Stimulated activated naive B cell treated with anti-CD40 and anti-IgM and Interleukin-4, amounts not matched to agents 10 μg/mL and 1 μg/mL and 100 μg/mL, for 72 hours (primary cell): ENCODE data around the gene LARGE2.

Experiments used
- ATAC-seq, 2 donors: fragments of 150-1000 bp; cut with Tn5 transposase; replicated peaks; 2 replicates each; pipeline ENCODE4 v1.10.0; 2021; ENCODE audit warnings: moderate library complexity in 1 of 2
- DNase-seq: peaks from one replicate; pipeline ENCODE4 v3.0.0; 2021
- H3K27ac Mint-ChIP-seq: one replicate; pipeline ENCODE4 v1.8.0; 2022; ENCODE audit warnings: mild to moderate bottlenecking, mixed read lengths
- H3K27me3 Mint-ChIP-seq, 2 donors: one replicate each; pipeline ENCODE4 v1.8.0; 2022; ENCODE audit warnings: mixed read lengths in 2 of 2
- H3K36me3 Mint-ChIP-seq, 2 donors: one replicate each; pipeline ENCODE4 v1.8.0; 2022; ENCODE audit warnings: mixed read lengths in 2 of 2, mild to moderate bottlenecking in 1 of 2
- H3K4me1 Mint-ChIP-seq, 2 donors: one replicate each; pipeline ENCODE4 v1.8.0; 2022; ENCODE audit warnings: mixed read lengths in 2 of 2, mild to moderate bottlenecking in 1 of 2
- H3K4me3 Mint-ChIP-seq, 2 donors: one replicate each; pipeline ENCODE4 v1.8.0; 2022; ENCODE audit warnings: mild to moderate bottlenecking in 2 of 2, mixed read lengths in 2 of 2, moderate library complexity in 1 of 2
- H3K9me3 Mint-ChIP-seq, 2 donors: one replicate each; pipeline ENCODE4 v1.8.0; 2022; ENCODE audit warnings: mixed read lengths in 2 of 2, mild to moderate bottlenecking in 1 of 2

The LARGE2 gene

DNA sequence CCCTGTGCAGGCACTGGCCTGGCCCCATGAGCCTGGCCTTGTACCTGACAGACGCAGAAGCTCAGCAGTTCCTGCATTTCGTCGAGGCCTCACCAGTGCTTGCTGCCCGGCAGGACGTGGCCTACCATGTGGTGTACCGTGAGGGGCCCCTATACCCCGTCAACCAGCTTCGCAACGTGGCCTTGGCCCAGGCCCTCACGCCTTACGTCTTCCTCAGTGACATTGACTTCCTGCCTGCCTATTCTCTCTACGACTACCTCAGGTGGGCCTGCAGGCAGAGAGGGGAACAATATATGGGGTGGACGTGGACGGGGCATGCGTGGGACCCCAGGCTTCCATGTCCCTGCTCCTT lies 4.9 kb downstream of the LARGE2 start:
- DNase-seq (no peak), ATAC-seq (no peak)
- peak overlapping the region; percentile 70 for H3K27ac Mint-ChIP-seq
- H3K9me3 Mint-ChIP-seq: no peaks in the 10 kb centered on the region
- peaks cover 39 to 50% of the 10 kb centered on the region in 2 donors for H3K36me3 Mint-ChIP-seq
- H3K4me3 Mint-ChIP-seq: peak overlapping the region; percentile 3 to 31
- no peaks in the 10 kb centered on the region for H3K27me3 Mint-ChIP-seq
- H3K4me1 Mint-ChIP-seq: peaks cover 70 to 82% of the 10 kb centered on the region in 2 donors

DNA sequence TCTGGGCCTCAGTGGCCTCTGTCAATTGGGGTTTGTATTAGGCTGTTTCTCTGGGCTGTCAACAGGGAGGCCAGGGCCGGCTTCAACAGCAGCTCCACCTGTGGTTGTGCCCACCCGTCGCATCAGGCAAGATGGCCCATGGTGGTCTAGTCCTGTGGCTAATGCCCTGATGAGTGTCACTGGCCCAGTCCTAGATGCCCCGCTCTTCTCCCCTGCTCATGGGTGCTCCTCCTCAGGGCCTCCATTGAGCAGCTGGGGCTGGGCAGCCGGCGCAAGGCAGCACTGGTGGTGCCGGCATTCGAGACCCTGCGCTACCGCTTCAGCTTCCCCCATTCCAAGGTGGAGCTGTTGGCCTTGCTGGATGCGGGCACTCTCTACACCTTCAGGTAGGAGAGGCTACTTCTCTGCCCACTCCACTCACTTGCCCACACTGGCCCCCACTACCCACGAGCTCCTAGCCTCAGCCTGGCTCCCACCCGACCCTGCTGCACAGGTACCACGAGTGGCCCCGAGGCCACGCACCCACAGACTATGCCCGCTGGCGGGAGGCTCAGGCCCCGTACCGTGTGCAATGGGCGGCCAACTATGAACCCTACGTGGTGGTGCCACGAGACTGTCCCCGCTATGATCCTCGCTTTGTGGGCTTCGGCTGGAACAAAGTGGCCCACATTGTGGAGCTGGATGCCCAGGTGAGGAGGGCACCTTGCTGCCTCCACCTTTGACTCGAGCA lies 5.4 kb downstream of the LARGE2 start:
- Mint-ChIP-seq H3K4me1 (peaks cover 71 to 84% of the 10 kb centered on the region in 2 donors), H3K9me3 (no peaks in the 10 kb centered on the region), H3K27me3 (no peaks in the 10 kb centered on the region), H3K36me3 (peaks cover 41 to 56% of the 10 kb centered on the region in 2 donors), H3K4me3 (peak overlapping the region; percentile 3 to 36), H3K27ac (peak overlapping the region; percentile 70)
- DNase-seq: no peak
- ATAC-seq: no peak

DNA sequence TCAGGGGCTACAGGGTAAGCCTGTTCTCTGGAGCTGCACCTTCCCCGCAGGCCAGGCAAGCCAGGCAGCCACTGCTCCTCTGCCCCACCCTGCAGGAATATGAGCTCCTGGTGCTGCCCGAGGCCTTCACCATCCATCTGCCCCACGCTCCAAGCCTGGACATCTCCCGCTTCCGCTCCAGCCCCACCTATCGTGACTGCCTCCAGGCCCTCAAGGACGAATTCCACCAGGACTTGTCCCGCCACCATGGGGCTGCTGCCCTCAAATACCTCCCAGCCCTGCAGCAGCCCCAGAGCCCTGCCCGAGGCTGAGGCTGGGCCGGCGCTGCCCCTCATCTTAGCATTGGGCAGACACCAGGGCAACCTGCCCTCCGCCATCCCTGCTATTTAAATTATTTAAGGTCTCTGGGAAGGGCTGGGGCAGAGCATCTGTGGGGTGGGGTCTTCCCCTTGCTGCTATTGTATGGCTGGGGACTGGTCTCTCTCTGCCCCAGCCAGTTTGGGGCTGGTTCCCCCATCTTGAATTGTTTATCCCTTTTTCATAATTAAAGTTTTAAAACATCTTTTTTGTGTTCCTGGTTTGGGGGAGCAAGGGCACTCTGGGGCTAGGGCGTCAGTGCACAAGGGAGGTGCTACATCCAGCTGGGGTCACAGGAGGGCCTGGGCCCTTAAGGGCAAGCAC lies 6.2 kb downstream of the LARGE2 start:
- Mint-ChIP-seq H3K27me3 (no peaks in the 10 kb centered on the region), H3K9me3 (no peaks in the 10 kb centered on the region), H3K27ac (peak overlapping the region; percentile 69), H3K36me3 (peaks cover 47 to 61% of the 10 kb centered on the region in 2 donors), H3K4me3 (peak overlapping the region; percentile 17 to 36), H3K4me1 (peaks cover 75 to 85% of the 10 kb centered on the region in 2 donors)
- no peak for ATAC-seq
- no peak for DNase-seq

DNA sequence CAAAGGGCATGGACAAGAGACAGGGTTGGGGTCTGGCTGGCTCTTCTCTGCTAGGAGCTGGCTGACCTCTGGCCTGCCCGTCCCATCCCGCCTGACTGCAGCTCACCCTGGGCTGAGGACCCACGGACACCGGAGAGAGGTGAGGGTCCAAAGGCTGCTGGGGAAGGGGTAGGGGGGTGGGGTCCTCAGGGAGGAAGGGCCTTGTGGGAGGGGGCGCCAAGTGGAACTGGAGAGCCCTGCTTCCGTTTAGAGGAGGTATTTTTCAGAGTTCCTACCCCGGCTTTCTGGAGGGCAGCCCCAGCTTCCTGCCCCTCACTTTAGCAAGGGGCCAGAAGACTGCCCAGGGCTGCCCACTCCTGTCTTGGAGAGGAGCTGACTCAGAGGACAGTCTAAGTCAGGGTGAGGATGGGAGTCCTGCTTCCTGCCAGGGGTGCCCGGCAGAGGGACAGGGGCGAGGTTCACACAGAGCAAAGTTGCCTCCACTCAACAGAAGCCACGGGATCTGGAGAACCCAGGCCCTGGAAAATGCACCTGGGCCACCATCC lies 7.1 kb downstream of the LARGE2 start:
- peaks cover 47 to 63% of the 10 kb centered on the region in 2 donors for H3K36me3 Mint-ChIP-seq
- H3K27ac Mint-ChIP-seq: peak overlapping the region; percentile 96
- H3K9me3 Mint-ChIP-seq: no peaks in the 10 kb centered on the region
- peaks cover 76 to 85% of the 10 kb centered on the region in 2 donors for H3K4me1 Mint-ChIP-seq
- peak; percentile 3 to 5 for ATAC-seq
- H3K27me3 Mint-ChIP-seq: no peaks in the 10 kb centered on the region
- peak overlapping the region; percentile 93 to 96 for H3K4me3 Mint-ChIP-seq
- DNase-seq: no peak

DNA sequence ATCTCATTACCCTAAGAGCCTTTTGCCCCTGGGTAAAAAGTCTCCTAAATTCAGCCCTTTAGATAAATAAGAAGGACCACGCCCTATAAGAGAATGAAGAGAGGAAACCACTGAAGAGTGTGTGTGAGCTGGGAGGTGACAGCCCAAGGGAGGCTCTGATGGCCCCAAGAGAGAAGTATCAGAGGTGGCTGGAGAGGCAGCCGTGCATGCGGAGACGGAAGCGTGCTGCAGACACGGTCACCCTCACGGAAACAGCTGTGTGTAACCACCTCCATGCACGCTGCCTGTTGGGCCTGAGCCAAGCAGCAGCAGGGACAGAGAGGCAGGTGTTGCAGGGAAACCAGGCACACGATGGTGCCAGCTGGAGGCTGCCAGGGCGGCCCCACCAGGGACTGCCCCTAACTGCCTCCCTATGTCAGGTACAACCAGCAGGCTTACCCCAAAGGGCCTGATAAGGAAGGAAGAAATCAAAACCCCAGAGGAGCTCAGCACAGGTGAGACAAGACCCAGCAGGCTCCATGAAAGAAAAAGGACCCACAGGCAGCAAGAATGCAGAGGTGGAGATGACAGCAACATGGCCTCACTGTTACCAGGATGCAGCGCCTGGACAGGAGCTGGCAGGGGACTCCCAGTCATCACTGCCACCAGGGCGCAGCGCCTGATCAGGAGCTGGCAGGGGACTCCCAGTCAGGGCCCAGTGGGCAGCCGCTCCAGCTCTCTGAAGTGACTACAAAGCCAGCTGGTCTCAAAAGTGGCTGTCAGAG lies 7.8 kb downstream of the LARGE2 start:
- Mint-ChIP-seq H3K4me1 (peaks cover 80 to 86% of the 10 kb centered on the region in 2 donors), H3K9me3 (no peaks in the 10 kb centered on the region), H3K27ac (peak overlapping the region; percentile 96), H3K36me3 (peaks cover 46 to 68% of the 10 kb centered on the region in 2 donors), H3K27me3 (no peaks in the 10 kb centered on the region), H3K4me3 (peak overlapping the region; percentile 93 to 96)
- peak; percentile 95 for DNase-seq
- peak; percentile 85 for ATAC-seq

DNA sequence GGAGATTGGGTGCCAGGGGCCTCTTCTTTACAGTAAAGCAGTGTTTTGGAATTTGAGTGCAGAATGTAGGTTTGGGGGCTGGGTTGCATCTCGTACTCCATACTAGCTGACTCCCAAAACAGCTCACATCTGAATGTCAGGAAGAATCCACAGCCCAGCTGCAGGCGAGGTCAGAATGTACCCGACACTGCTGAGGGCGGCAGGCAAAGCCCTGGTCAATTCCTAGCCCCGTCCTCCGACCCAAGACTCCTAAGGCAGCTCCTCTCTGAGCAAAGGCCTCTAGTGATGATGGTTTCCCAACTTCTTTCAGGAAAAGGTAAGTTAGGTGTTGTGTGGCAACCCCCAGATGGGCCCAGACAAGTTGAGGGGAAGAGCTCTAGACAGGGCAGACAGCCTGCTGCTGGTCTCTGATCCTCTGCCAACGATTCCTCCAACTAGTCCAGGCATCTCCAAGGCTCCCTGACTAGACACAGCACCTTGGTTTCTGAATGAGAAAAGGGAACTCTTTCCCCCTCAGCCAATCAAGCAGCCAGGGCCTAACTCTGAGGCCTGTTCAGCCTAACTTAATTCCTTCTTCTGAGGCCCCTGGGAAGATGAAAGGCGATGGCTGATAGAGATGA lies 8.6 kb downstream of the LARGE2 start:
- H3K27me3 Mint-ChIP-seq: no peaks in the 10 kb centered on the region
- H3K36me3 Mint-ChIP-seq: peaks cover 46 to 64% of the 10 kb centered on the region in 2 donors
- no peak for DNase-seq
- peak overlapping the region; percentile 96 for H3K27ac Mint-ChIP-seq
- ATAC-seq: no peak
- H3K9me3 Mint-ChIP-seq: no peaks in the 10 kb centered on the region
- H3K4me3 Mint-ChIP-seq: peak overlapping the region; percentile 93 to 96
- H3K4me1 Mint-ChIP-seq: peaks cover 81 to 86% of the 10 kb centered on the region in 2 donors

DNA sequence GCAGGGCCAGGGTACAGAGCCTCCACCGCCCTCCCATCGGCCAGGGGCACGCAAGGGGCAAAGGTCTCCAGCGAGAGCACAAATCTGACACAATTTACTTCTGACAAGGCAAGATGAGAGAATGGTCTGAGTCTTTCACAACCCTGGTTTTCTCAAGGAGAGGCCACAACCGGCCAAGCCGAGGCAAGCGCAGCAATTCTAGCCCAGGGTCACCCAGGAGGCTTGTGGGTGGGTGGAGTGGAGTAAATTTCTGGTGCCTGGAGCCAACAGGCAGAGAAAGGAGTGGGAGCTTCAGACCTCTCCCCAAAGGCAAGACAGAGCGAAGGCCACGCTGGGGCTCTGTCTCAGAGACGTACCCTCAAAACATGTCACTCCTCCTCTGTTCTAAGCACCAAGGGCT lies 9.3 kb downstream of the LARGE2 start:
- ATAC-seq (no peak), DNase-seq (no peak)
- H3K4me3 Mint-ChIP-seq: peak overlapping the region; percentile 93 to 96
- no peaks in the 10 kb centered on the region for H3K9me3 Mint-ChIP-seq
- peak overlapping the region; percentile 96 for H3K27ac Mint-ChIP-seq
- no peaks in the 10 kb centered on the region for H3K27me3 Mint-ChIP-seq
- H3K4me1 Mint-ChIP-seq: peaks cover 78 to 86% of the 10 kb centered on the region in 2 donors
- H3K36me3 Mint-ChIP-seq: peaks cover 43 to 61% of the 10 kb centered on the region in 2 donors

DNA sequence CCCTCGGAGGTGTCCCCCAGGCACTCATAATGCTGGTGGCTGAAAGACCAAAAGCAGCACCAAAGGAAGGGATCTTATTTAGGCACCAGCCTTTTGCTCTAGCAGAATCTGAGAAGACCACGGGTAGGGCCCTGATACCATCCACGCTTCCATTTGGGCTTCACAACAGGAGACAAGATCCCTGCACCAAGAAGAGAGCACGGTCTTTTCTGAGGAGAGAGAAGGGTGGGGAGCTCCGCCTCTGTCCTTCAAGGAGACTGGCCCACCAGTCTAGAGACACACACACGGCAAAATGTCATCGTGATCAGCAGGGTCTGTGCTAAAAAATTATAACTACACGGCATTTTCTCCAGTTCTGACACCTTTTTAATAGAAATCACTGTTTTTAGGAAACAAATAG lies 9.8 kb downstream of the LARGE2 start:
- ATAC-seq: no peak
- H3K27ac Mint-ChIP-seq: peak overlapping the region; percentile 96
- no peak for DNase-seq
- peak overlapping the region; percentile 93 to 96 for H3K4me3 Mint-ChIP-seq
- no peaks in the 10 kb centered on the region for H3K9me3 Mint-ChIP-seq
- H3K36me3 Mint-ChIP-seq: peaks cover 45 to 60% of the 10 kb centered on the region in 2 donors
- H3K27me3 Mint-ChIP-seq: no peaks in the 10 kb centered on the region
- H3K4me1 Mint-ChIP-seq: peaks cover 76 to 84% of the 10 kb centered on the region in 2 donors

DNA sequence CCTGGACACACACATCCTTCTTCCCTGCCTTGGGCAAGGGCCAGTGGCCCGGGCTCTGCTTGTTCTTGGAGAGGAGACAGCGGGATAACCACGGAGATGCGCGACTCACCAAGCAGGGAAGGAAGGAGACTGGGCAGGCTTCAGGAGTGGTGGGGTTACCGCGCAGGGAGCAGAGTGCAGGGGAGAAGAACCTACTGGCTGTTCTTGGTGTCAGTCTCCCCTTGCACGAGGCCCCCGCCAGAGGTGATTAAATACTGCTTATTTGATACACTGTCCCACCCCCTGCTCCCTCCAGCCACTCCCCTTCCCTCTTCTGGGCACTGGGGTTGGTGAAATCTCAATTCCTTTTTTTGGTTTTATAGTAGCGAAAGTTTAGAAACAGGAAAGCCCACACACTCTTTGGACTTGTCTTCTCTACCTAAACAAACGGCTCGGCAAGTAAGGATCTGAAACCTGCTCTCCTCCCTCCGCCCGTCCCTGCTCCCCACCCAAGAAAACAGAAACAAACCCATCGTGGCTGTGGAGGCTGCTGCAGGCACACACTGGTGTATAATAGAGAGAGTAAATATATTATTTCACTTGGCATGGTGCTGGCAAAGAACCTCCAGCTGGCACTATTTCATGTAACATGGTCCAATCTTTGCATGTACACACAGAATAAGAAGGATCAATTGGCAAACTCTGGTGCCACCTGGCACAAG lies 10.8 kb downstream of the LARGE2 start:
- peak; percentile 50 to 62 for ATAC-seq
- Mint-ChIP-seq H3K27me3 (no peaks in the 10 kb centered on the region), H3K27ac (peak overlapping the region; percentile 96), H3K4me3 (peak overlapping the region; percentile 93 to 96), H3K9me3 (no peaks in the 10 kb centered on the region), H3K36me3 (peaks cover 36 to 50% of the 10 kb centered on the region in 2 donors), H3K4me1 (peaks cover 74 to 82% of the 10 kb centered on the region in 2 donors)
- DNase-seq: peak; percentile 77

DNA sequence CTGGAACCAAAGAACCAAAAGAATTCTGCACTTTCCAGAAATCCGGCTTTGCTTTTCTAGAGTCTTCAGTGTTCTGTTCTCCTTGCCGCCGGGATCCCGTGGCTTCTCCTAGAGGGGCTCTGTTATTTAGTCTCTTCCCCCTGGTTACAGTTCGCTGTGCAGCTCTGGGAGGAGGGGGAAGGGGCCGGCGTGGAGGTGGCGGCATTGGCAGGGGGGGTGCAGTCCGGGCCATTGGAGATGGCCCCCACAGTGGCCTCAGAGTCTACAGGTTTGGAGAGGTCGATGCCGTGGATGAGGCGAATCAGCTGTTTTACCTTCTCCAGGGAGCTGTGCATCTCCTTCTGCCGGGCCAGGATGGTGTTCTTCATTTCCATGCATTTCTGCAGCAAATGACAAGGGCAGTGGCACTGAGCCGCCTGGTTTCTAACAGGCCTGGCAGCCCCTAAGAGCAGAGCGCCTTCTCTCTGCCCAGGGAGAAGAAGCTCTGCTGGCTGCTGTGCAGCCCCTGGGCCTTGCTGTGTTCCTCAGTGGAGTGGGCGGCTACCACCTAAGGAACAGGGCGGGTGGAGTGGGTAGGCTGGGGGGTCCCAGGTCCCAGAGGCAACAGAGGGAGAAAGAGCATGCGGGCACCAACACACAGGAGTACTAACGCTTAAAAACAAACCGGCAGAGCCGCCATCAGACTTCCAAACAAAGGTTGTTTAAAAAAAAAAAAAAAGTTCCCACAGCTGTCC lies 11.6 kb downstream of the LARGE2 start:
- peak overlapping the region; percentile 96 for H3K27ac Mint-ChIP-seq
- ATAC-seq (no peak), DNase-seq (no peak)
- peaks cover 69 to 83% of the 10 kb centered on the region in 2 donors for H3K4me1 Mint-ChIP-seq
- H3K36me3 Mint-ChIP-seq: peaks cover 32 to 45% of the 10 kb centered on the region in 2 donors
- H3K4me3 Mint-ChIP-seq: peak overlapping the region; percentile 93 to 96
- H3K9me3 Mint-ChIP-seq: no peaks in the 10 kb centered on the region
- no peaks in the 10 kb centered on the region for H3K27me3 Mint-ChIP-seq

DNA sequence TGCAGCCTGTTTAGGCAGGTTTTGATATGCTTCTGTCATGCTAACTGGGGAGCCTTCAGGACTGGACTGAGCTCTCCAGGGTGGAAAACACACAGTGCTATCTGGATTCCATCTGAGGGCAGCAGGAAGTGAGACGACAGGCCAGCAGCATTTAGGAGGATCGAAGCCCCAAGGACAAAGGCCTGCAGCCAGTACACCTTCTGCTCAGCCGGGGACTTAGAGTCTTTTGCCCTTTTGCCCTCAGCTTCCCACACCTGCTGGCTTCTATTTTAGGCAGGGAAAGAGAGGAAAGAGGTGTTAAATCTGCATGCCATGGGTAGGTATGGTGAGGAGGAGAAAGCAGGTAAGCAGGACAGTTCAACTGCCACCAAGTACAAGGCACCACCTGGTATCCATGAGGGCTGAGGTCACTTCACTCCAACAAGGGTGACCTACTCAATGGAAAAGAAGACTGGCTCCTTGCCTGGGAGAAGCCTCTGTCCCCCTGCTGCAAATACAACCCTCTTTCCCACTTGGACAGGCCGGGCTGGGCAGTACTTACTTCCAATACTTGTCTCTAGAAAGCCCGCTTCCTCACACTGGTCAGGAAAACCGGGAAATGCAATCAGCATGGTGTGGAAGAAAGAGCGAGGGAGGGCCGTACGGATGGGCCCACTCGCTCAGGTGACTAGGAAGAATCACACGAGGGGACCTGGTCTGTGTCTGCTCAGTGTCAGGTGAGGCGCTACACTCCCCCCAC lies 12.3 kb downstream of the LARGE2 start:
- Mint-ChIP-seq H3K27me3 (no peaks in the 10 kb centered on the region), H3K36me3 (peaks cover 32 to 45% of the 10 kb centered on the region in 2 donors), H3K4me1 (peaks cover 67 to 90% of the 10 kb centered on the region in 2 donors), H3K9me3 (no peaks in the 10 kb centered on the region), H3K4me3 (peak overlapping the region; percentile 25 to 61), H3K27ac (peak overlapping the region; percentile 93)
- ATAC-seq (no peak), DNase-seq (no peak)

DNA sequence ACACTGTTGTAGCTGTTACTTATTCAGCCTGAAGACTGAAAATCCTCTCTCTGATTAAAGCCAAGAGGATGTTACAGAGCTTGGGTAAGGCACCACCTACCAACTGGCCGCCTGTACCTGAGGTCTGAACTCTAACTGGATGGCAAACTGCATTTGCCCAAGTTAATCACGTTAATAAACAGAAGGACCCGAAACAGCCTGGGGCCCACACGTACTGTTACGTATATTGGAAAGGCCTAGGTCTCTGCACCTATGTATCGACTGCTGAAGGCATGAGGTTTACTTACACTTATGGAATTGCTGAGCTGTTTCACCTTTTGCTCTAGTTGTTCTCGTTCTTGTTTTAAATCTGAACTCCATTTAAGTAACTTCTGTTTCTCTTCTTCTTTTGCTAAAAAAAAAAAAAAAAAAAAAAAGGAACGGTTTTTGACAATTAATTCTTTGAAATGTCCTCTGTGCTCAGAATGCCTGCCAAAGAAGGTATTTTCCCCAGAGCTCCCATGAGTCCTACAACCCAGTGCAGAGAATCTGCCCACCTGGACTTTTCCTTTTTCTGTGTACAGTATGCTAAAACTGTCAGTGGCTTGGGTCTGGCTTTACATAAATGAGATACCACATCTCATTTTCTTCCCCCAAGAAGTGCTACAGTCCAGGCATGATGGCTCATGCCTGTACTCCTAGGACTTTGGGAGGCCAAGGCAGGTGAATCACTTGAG lies 13.1 kb downstream of the LARGE2 start:
- Mint-ChIP-seq H3K9me3 (no peaks in the 10 kb centered on the region), H3K27ac (peak overlapping the region; percentile 93), H3K36me3 (peaks cover 28 to 40% of the 10 kb centered on the region in 2 donors), H3K4me3 (peak overlapping the region in 1 of 2 donors; percentile 63), H3K27me3 (no peaks in the 10 kb centered on the region), H3K4me1 (peaks cover 60 to 84% of the 10 kb centered on the region in 2 donors)
- peak; percentile 58 for DNase-seq
- ATAC-seq: peak; percentile 65 to 66
